Body of pancreas (tissue), 4 donors: ENCODE results near the gene MAGIX.

Source experiments
- POLR2A ChIP-seq, 3 donors: fragments of 450-650 bp; IDR thresholded peaks; one replicate each; pipeline ENCODE4 v1.6.1; 2016; ENCODE audit warnings: antibody characterized with exemption in 3 of 3, mild to moderate bottlenecking in 2 of 3
- TF ChIP-seq, protein P1 (sequence below), 7 experiments: fragments of 450-650 bp in 4 of 7; fragments of 200-600 bp in 3 of 7; sonication (generic) in 3 of 7; IDR thresholded peaks; one replicate each; pipeline ENCODE4 v1.5.1; 2016 to 2019; ENCODE audit warnings: antibody characterized with exemption in 7 of 7

DNA sequence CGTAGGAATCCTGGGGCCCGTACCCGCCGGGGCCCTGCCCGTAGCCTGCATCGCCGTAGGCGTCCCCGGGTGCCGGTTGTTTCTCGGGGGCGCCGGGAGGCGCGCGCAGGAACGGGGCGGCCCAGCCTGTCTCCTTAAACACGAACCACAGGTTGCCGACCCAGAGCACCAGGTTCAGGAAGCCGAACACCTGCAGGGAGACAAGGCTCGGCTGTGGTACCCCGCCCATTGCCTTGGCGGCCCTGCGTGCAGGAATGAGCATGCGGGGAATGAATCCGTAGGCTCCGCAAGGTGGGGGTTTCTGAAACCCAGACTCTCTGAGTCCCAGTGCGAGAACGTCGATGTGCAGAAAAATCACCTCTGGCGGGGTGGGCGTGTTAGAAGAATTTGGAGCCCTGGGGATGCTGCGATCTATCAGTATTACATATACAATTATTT lies 29.0 kb downstream of the MAGIX start:
- TF ChIP-seq, protein P1, sequence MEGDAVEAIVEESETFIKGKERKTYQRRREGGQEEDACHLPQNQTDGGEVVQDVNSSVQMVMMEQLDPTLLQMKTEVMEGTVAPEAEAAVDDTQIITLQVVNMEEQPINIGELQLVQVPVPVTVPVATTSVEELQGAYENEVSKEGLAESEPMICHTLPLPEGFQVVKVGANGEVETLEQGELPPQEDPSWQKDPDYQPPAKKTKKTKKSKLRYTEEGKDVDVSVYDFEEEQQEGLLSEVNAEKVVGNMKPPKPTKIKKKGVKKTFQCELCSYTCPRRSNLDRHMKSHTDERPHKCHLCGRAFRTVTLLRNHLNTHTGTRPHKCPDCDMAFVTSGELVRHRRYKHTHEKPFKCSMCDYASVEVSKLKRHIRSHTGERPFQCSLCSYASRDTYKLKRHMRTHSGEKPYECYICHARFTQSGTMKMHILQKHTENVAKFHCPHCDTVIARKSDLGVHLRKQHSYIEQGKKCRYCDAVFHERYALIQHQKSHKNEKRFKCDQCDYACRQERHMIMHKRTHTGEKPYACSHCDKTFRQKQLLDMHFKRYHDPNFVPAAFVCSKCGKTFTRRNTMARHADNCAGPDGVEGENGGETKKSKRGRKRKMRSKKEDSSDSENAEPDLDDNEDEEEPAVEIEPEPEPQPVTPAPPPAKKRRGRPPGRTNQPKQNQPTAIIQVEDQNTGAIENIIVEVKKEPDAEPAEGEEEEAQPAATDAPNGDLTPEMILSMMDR (IDR thresholded peaks at IDR 0.05), result no peak
- no peak for TF ChIP-seq POLR2A (IDR thresholded peaks at IDR 0.05)
